Adrenal gland (tissue), 12 donors: ENCODE results near the gene RASA4B. TPM values are rescaled to one million over a fixed set of nuclear protein-coding genes. Genes with fewer than 3 reads are reported as not detected.
A peak's percentile ranks its signal among the peaks of the same experiment; 100 is the strongest.

Experiments used
- DNase-seq, 7 donors: peaks; one replicate each; pipeline ENCODE4 v3.0.0-alpha.2; 2019 to 2020
- H3K27ac ChIP-seq, 5 donors: fragments of 200-600 bp; sonication (generic) in 4 of 5; 1 replicate in 3 of 5; 2 replicates in 2 of 5; pipeline versions ENCODE4 v1.5.1 to v1.8.0; 2016 to 2020; ENCODE audit warnings: mild to moderate bottlenecking in 1 of 5
- H3K27me3 ChIP-seq: fragments of 200-600 bp; 2 replicates; pipeline ENCODE4 v1.8.0; 2021
- H3K36me3 ChIP-seq, 2 donors: fragments of 200-600 bp; replicated peaks in 1 of 2; 1 replicate in 1 of 2; 2 replicates in 1 of 2; pipeline versions ENCODE4 v1.5.1 to v1.8.0; 2018 to 2022
- H3K4me1 ChIP-seq, 2 donors: fragments of 200-600 bp; replicated peaks in 1 of 2; 1 replicate in 1 of 2; 2 replicates in 1 of 2; pipeline versions ENCODE4 v1.5.1 to v1.8.0; 2018 to 2021
- H3K4me3 ChIP-seq, 4 donors: fragments of 200-600 bp; sonication (generic) in 3 of 4; one replicate each; pipeline ENCODE4 v1.5.1; 2016 to 2018
- H3K9me3 ChIP-seq, 3 donors: fragments of 200-600 bp; sonication (generic) in 1 of 3; replicated peaks in 1 of 3; 1 replicate in 2 of 3; 2 replicates in 1 of 3; pipeline versions ENCODE4 v1.5.1 to v1.8.0; 2016 to 2021
- CTCF ChIP-seq, 6 experiments: fragments of 450-650 bp in 4 of 6; fragments of 200-600 bp in 2 of 6; sonication (generic) in 1 of 6; IDR thresholded peaks; 1 replicate in 5 of 6; 2 replicates in 1 of 6; pipeline versions ENCODE4 v1.5.1 to v1.8.0; 2016 to 2021; ENCODE audit warnings: antibody characterized with exemption in 6 of 6, mild to moderate bottlenecking in 2 of 6, moderate library complexity in 1 of 6
- POLR2A ChIP-seq, 2 donors: fragments of 450-650 bp; IDR thresholded peaks; one replicate each; pipeline ENCODE4 v1.6.1; 2017; ENCODE audit warnings: antibody characterized with exemption in 2 of 2, mild to moderate bottlenecking in 2 of 2, moderate library complexity in 1 of 2
- WGBS, 4 donors: extraction: QIAGEN DNeasy Blood & Tissue Kit in 2 of 4; methylation state at CpG; one replicate each; pipeline versions ENCODE4 v1.1.5 to v1.1.7; 2013 to 2017; 5-methylcytosine and 5-hydroxymethylcytosine counted together
- intact Hi-C, 2 donors: fragments of 100-400 bp; cut with DNase I; formaldehyde crosslinking; loops; one replicate each; pipeline versions ENCODE4 v1.14.1 to v1.15.0; 2022 to 2023
- polyA plus RNA-seq, 3 donors: library from polyadenylated mRNA; stranded (reverse); fragments of 200-250 nt in 2 of 3; fragments of 350-450 nt in 1 of 3; fragmentation: Illumina TruSeq in 1 of 3; extraction: RNeasy Lipid Tissue Mini Kit (QIAGEN cat#74804) in 1 of 3; gene quantifications; one replicate each; pipeline ENCODE4 v1.2.3, GENCODE V29; 2013 to 2014
- total RNA-seq, 9 donors: library from RNA; depleted of rRNA in 4 of 9; stranded (reverse); fragments of >200 nt in 4 of 9; fragments of 120-200 nt in 1 of 9; fragmentation: NEBNext Ultra II Directional in 1 of 9; extraction: Animal tissue kit (Norgen Biotek cat#: 25700) in 1 of 9; gene quantifications; one replicate each; pipeline versions ENCODE4 v1.1.0 to v1.2.4, GENCODE V29; 2013 to 2023
- donor health status: healthy with polysubstance abuse.
- donor health status: Bipolar disorder and iron deficiency.
- donor health status: DM: yes; HTN: yes; CAD: no.
- donor health status: DM: no; HTN: no; CAD: no.
- donor health status: DM: no; HTN: no; CAD: no.
- donor health status: DM: yes; HTN: yes; CAD: no.

The RASA4B gene
- total and polyA plus RNA-seq, 12 donors, result 1.9 to 150 (median 24.6) TPM

- H3K4me1 ChIP-seq, result peaks cover 8 to 18% of the 10 kb centered on the region in 2 donors
- no peaks in the 10 kb centered on the region for H3K27me3 ChIP-seq
- WGBS, 4 donors, result 75 to 91% (median 80%) methylated on average over 7 to 31 of the region's 31 CpGs
- H3K27ac ChIP-seq, result no peak overlapping the region
- TF ChIP-seq POLR2A (IDR thresholded peaks at IDR 0.05), result no peak
- TF ChIP-seq CTCF (IDR thresholded peaks at IDR 0.05), result no peak
- no peaks in the 10 kb centered on the region for H3K9me3 ChIP-seq
- peak in 4 of 7 donors; percentile 7 to 51 (median 20) for DNase-seq
- H3K36me3 ChIP-seq, result peaks cover 0 to 22% of the 10 kb centered on the region in 2 donors
- intact Hi-C loops, result no loop called here
- H3K4me3 ChIP-seq, result no peak overlapping the region
Measured at GRCh38 chr7:102472126-102473041, 45.2 kb downstream of the RASA4B start.

- no peak for TF ChIP-seq POLR2A (IDR thresholded peaks at IDR 0.05)
- no peak for TF ChIP-seq CTCF (IDR thresholded peaks at IDR 0.05)
- Histone ChIP-seq H3K4me1 (peaks cover 8 to 21% of the 10 kb centered on the region in 2 donors), H3K27ac (no peak overlapping the region), H3K4me3 (no peak overlapping the region), H3K27me3 (no peaks in the 10 kb centered on the region), H3K9me3 (no peaks in the 10 kb centered on the region), H3K36me3 (peaks cover 0 to 22% of the 10 kb centered on the region in 2 donors)
- DNase-seq, result peak in 3 of 7 donors; percentile 0 to 11 (median 4)
- intact Hi-C loops, result no loop called here
- WGBS, 4 donors, result 60 to 92% (median 88%) methylated on average over 1 to 6 of the region's 6 CpGs
Measured at GRCh38 chr7:102471791-102472125, 45.8 kb downstream of the RASA4B start.

GRCh38 chr7:102469972-102470825, 47.4 kb downstream of the RASA4B start:
- 71 to 80% (median 76%) methylated on average over 16 to 20 of the region's 20 CpGs for WGBS, 4 donors
- peak overlapping the region in 2 of 5 donors; percentile 30 to 72 for H3K27ac ChIP-seq
- intact Hi-C loops, result loop anchor here in 1 of 2 donors (10.0 kb wide), 1 partner anchor 55 kb away; no protein-coding TSS in a partner anchor
- peaks cover 16 to 27% of the 10 kb centered on the region in 2 donors for H3K4me1 ChIP-seq
- peaks cover 0 to 18% of the 10 kb centered on the region in 2 donors for H3K36me3 ChIP-seq
- DNase-seq, result peak in 3 of 7 donors; percentile 6 to 49 (median 22)
- no peaks in the 10 kb centered on the region for H3K27me3 ChIP-seq
- no peak for TF ChIP-seq POLR2A (IDR thresholded peaks at IDR 0.05)
- TF ChIP-seq CTCF (IDR thresholded peaks at IDR 0.05), result no peak
- H3K9me3 ChIP-seq, result no peaks in the 10 kb centered on the region
- no peak overlapping the region for H3K4me3 ChIP-seq
